Tibial nerve (tissue), 4 donors: ENCODE data around the gene SLC25A18. TPM values are rescaled to one million over a fixed set of nuclear protein-coding genes. Genes with fewer than 3 reads are reported as not detected.

Experiments
- DNase-seq, 2 donors: peaks; one replicate each; pipeline ENCODE4 v3.0.0-alpha.2; 2019; ENCODE audit warnings: low spot score in 2 of 2
- H3K27ac ChIP-seq, 4 donors: fragments of 200-600 bp; sonication (generic) in 3 of 4; one replicate each; pipeline ENCODE4 v1.5.1; 2017 to 2019; ENCODE audit warnings: mild to moderate bottlenecking in 1 of 4
- H3K27me3 ChIP-seq, 2 donors: fragments of 200-600 bp; sonication (generic) in 1 of 2; one replicate each; pipeline versions ENCODE4 v1.5.1 to v1.6.0; 2017 to 2019
- H3K36me3 ChIP-seq, 3 donors: fragments of 200-600 bp; sonication (generic); one replicate each; pipeline ENCODE4 v1.5.1; 2018 to 2019
- H3K4me1 ChIP-seq, 4 donors: fragments of 200-600 bp; sonication (generic) in 3 of 4; one replicate each; pipeline ENCODE4 v1.5.1; 2017 to 2019
- H3K4me3 ChIP-seq, 4 donors: fragments of 200-600 bp; sonication (generic) in 3 of 4; one replicate each; pipeline ENCODE4 v1.5.1; 2017 to 2019; ENCODE audit warnings: mild to moderate bottlenecking in 1 of 4, moderate library complexity in 1 of 4
- H3K9me3 ChIP-seq, 4 donors: fragments of 200-600 bp; sonication (generic) in 3 of 4; one replicate each; pipeline ENCODE4 v1.5.1; 2017 to 2019
- EP300 ChIP-seq, 2 donors: sonication (generic); formaldehyde crosslinking; IDR thresholded peaks; one replicate each; pipeline ENCODE4 v1.6.1; 2017; ENCODE audit warnings: antibody characterized with exemption in 2 of 2, mild to moderate bottlenecking in 1 of 2
- POLR2A ChIP-seq, 2 donors: fragments of 450-650 bp; IDR thresholded peaks; one replicate each; pipeline ENCODE4 v1.6.1; 2017; ENCODE audit warnings: antibody characterized with exemption in 2 of 2, mild to moderate bottlenecking in 2 of 2, moderate library complexity in 2 of 2
- WGBS, 2 donors: methylation state at CpG; one replicate each; pipeline ENCODE4 v1.1.5; 2018; 5-methylcytosine and 5-hydroxymethylcytosine counted together
- total RNA-seq, 4 donors: library from RNA; depleted of rRNA; stranded (reverse); fragments of >200 nt; gene quantifications; one replicate each; pipeline ENCODE4 v1.1.0, GENCODE V29; 2016
- TF ChIP-seq, protein P1 (sequence below), 5 experiments: fragments of 200-600 bp in 3 of 5; fragments of 450-650 bp in 2 of 5; sonication (generic) in 3 of 5; IDR thresholded peaks; one replicate each; pipeline ENCODE4 v1.5.1; 2016 to 2019; ENCODE audit warnings: antibody characterized with exemption in 5 of 5, mild to moderate bottlenecking in 3 of 5, moderate library complexity in 2 of 5

The SLC25A18 gene
- total RNA-seq, 4 donors from 2014 or later = 2.2 to 5.9 (median 4.8) TPM

DNA sequence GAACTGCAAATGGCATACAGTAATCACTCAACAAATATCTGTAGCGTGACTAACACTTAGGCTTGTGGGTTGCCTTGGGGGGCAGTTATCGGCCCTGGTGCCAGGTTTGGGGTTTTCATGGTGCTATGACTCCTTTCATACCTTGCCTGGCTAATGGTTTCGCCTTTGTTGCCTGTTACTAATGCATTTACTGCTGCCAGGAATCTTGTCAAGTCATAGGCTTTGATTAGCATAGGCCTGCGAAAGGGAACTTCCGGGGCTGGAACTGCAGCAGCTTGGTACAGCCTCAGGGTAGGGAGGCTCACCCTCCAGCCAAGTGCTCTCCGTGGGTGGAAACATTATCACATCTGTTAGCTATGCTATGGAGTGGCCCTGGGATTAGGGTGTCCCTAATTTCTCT, 13.2 kb downstream of the SLC25A18 start:
- no peak overlapping the region for H3K4me3 ChIP-seq
- no peak for TF ChIP-seq POLR2A (IDR thresholded peaks at IDR 0.05)
- TF ChIP-seq, protein P1, sequence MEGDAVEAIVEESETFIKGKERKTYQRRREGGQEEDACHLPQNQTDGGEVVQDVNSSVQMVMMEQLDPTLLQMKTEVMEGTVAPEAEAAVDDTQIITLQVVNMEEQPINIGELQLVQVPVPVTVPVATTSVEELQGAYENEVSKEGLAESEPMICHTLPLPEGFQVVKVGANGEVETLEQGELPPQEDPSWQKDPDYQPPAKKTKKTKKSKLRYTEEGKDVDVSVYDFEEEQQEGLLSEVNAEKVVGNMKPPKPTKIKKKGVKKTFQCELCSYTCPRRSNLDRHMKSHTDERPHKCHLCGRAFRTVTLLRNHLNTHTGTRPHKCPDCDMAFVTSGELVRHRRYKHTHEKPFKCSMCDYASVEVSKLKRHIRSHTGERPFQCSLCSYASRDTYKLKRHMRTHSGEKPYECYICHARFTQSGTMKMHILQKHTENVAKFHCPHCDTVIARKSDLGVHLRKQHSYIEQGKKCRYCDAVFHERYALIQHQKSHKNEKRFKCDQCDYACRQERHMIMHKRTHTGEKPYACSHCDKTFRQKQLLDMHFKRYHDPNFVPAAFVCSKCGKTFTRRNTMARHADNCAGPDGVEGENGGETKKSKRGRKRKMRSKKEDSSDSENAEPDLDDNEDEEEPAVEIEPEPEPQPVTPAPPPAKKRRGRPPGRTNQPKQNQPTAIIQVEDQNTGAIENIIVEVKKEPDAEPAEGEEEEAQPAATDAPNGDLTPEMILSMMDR (IDR thresholded peaks at IDR 0.05) = no peak
- no peak for TF ChIP-seq EP300 (IDR thresholded peaks at IDR 0.05)
- no peaks in the 10 kb centered on the region for H3K27me3 ChIP-seq
- H3K36me3 ChIP-seq = no peaks in the 10 kb centered on the region
- no peak for DNase-seq
- WGBS, 2 donors = 54 to 67% methylated on average over 6 of the region's 6 CpGs
- H3K9me3 ChIP-seq = no peaks in the 10 kb centered on the region
- peaks cover 0 to 22% (median 10%) of the 10 kb centered on the region in 4 donors for H3K4me1 ChIP-seq
- H3K27ac ChIP-seq = peak overlapping the region in 3 of 4 donors; percentile 42 to 93 (median 86)

DNA sequence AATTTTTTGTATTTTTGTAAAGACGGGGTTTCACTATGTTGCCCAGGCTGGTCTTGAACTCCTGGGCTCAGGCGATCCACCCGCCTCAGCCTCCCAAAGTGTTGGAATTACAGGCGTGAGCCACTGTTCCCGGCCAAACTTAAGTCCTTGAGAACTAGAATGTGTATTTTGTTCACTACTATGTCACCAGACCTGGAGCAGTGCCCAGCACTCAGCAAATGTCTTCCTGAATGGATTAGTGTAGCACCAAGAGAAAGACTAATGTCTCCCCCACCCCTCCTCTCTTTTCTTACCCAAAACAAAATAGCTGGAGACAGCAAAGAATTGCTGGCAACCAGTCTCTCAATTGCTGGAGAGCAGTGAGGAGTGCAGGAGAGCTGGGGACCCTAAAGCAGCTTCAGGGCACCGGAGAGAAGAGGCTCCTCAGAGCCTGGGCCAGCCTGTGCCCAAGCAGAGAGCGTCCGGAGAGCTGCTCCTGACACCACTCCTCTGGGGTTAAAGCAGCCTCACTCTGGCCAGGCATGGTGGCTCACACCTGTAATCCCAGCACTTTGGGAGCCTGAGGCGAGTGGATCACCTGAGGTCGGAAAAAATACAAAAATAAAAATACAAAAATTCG, 14.9 kb downstream of the SLC25A18 start:
- Histone ChIP-seq H3K4me3 (no peak overlapping the region), H3K4me1 (peaks cover 0 to 16% (median 6%) of the 10 kb centered on the region in 4 donors), H3K27me3 (no peaks in the 10 kb centered on the region), H3K9me3 (no peaks in the 10 kb centered on the region), H3K36me3 (no peaks in the 10 kb centered on the region), H3K27ac (peak overlapping the region; percentile 22 to 93 (median 68))
- peak; percentile 38 to 47 for DNase-seq
- TF ChIP-seq, protein P1 (IDR thresholded peaks at IDR 0.05) = no peak
- TF ChIP-seq EP300 (IDR thresholded peaks at IDR 0.05) (peak; percentile 58 to 59), POLR2A (IDR thresholded peaks at IDR 0.05) (no peak)
- 54 to 58% methylated on average over 10 to 11 of the region's 11 CpGs for WGBS, 2 donors

DNA sequence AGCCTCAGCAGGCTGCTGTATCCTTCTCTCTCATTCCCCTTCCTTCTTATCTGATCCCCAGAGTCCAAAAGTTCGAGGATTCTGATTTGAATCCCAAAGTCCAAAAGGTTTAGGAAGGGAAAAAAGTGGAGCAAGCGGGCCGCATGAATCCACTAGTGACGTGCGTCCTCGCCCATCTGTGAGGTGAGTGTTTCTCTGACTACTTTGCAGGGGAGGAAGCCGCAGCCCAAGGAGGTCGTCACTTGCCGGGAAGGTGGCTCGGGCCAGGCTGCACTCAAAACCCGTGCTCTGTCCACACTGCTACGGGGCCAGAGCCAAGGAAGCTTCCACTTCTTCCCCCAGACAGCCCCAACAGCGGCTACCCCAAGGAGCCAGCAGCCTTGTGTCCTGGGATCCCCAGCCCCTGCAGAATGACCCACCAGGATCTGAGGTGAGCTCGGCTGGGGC, 16.3 kb downstream of the SLC25A18 start:
- no peaks in the 10 kb centered on the region for H3K27me3 ChIP-seq
- no peaks in the 10 kb centered on the region for H3K9me3 ChIP-seq
- H3K4me1 ChIP-seq = peaks cover 0 to 16% (median 6%) of the 10 kb centered on the region in 4 donors
- WGBS, 2 donors = 91 to 95% methylated on average over 14 of the region's 14 CpGs
- TF ChIP-seq POLR2A (IDR thresholded peaks at IDR 0.05) = no peak
- no peak for TF ChIP-seq EP300 (IDR thresholded peaks at IDR 0.05)
- TF ChIP-seq, protein P1 (IDR thresholded peaks at IDR 0.05) = no peak
- DNase-seq = no peak
- no peaks in the 10 kb centered on the region for H3K36me3 ChIP-seq
- H3K4me3 ChIP-seq = no peak overlapping the region
- H3K27ac ChIP-seq = peak overlapping the region in 2 of 4 donors; percentile 86 to 93

DNA sequence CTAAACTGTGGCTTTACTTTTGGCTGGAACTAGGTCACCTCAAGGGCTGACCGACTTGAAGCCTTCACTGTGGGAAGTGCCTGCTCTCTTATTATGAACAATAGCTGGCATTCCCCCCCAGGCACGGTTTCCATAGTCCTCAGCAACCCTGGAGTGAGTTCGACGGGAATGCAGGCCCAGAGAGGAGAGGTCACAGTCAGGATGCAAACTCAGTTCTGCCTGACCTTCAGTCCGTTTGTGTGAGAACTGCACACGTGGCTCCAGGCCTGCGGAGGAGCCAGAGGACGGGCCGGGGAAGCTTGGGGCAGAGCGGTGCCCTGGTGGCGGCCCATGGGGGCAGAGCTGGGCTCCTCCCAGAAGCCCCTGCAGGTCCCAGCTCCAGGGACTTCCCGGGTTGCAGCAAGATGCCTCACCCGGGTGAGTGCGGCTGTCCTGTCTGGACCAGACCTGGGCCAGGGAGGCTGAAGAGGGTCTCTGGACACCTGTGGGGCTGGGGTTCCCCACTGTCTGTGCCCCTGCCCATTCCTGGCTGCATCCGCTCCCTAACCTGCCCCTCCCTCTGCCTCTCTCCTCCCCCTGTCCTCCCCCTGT, 17.2 kb downstream of the SLC25A18 start:
- Histone ChIP-seq H3K9me3 (no peaks in the 10 kb centered on the region), H3K4me1 (peaks cover 0 to 14% (median 6%) of the 10 kb centered on the region in 4 donors), H3K27ac (peak overlapping the region in 1 of 4 donors; percentile 86), H3K27me3 (no peaks in the 10 kb centered on the region), H3K36me3 (no peaks in the 10 kb centered on the region), H3K4me3 (no peak overlapping the region)
- WGBS, 2 donors = 43 to 46% methylated on average over 10 to 15 of the region's 15 CpGs
- TF ChIP-seq POLR2A (IDR thresholded peaks at IDR 0.05) = no peak
- TF ChIP-seq, protein P1 (IDR thresholded peaks at IDR 0.05) = no peak
- no peak for TF ChIP-seq EP300 (IDR thresholded peaks at IDR 0.05)
- no peak for DNase-seq

DNA sequence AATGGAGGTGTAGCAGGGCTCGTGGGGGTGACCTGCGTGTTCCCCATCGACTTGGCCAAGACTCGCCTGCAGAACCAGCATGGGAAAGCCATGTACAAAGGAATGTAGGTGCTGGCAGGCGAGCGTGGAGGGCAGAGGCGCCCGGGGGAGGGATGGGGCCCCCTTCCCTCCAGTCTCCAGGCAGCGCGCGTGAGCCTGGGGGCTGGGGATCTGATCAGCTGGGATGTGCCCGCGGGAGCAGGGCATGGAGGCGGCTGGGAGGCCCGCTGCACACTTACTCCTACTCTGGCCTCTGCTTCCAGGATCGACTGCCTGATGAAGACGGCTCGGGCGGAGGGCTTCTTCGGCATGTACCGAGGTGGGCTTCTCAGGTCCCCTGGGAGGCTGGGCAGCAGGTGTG, 17.8 kb downstream of the SLC25A18 start:
- DNase-seq = no peak
- Histone ChIP-seq H3K27me3 (no peaks in the 10 kb centered on the region), H3K4me1 (peaks cover 0 to 12% (median 5%) of the 10 kb centered on the region in 4 donors), H3K9me3 (no peaks in the 10 kb centered on the region), H3K27ac (no peak overlapping the region), H3K36me3 (no peaks in the 10 kb centered on the region), H3K4me3 (no peak overlapping the region)
- WGBS, 2 donors = 65 to 79% methylated on average over 9 to 15 of the region's 21 CpGs
- TF ChIP-seq, protein P1 (IDR thresholded peaks at IDR 0.05) = no peak
- TF ChIP-seq POLR2A (IDR thresholded peaks at IDR 0.05) = no peak
- no peak for TF ChIP-seq EP300 (IDR thresholded peaks at IDR 0.05)
